GM18498 (cell line): ENCODE measurements around the gene AKNA.

Experiments used
- ATAC-seq: cut with Tn5 transposase; IDR thresholded peaks from one replicate; pipeline ENCODE4 v1.9.1; 2021; ENCODE audit warnings: mild to moderate bottlenecking, moderate library complexity; ENCODE audit not compliant: unreplicated experiment

AKNA gene

DNA sequence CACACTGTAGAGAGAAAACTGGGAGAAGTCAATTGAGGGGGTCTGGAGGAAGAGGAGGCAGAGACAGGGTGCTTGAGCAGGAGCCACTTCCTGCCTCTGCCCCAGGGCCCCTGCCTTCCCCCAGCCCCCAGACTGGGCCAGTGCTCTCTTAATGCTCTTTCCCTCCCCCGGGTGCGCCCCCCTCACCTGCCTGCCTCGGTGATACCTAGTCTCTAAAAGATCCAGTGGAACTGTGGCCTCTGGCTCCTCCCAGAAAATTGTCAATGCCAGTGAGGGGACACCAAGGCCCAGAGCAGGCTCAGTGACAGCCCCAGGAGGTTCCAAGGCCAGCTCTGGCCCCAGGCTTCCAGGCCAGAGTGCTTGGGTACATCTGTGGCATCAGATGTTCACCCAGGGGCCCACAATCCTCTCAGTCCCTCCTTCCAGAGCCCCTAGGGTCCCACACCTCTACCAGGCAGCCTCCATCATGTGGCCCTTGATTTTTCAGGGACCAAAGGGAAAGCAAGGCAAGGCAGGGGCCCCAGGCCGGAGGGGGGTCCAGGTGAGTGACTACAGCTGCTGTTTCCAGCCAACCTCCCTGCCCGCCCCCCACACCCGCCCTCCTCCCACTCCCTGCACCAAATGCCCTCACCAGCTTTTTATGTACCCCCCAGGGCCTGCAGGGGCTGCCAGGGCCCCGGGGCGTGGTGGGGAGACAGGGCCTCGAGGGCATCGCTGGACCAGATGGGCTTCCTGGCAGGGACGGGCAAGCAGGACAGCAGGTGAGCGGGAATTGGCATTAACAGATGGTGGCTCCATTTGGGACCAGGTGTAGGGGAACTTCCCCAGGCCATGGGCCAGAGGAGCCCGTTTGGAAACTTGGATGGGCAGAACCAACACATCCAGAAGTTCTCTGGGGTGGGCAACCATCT lies 98.0 kb downstream of the AKNA start:
- no peak for ATAC-seq

DNA sequence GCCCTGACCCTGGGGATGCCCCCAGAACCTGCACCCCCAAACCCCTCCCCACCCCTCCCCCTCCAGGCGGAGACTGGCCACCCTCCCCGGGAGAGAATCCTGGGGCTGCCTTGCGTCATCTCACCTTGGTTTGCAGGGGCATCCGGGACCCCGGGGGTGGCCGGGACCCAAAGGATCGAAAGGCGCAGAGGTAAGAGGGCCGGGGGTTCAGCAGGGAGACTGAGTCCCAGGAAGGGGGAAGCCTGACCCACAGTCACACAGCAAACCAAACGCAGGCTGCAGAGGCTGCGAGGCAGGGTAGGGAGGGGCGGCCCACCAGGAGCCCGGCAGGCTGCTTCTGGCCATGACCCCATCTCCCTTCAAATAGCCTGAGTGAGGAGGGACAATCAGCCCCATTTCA lies 98.7 kb downstream of the AKNA start:
- no peak for ATAC-seq

GRCh38 chr9:114288193-114289091 lies 99.3 kb downstream of the AKNA start:
- ATAC-seq, result no peak

DNA sequence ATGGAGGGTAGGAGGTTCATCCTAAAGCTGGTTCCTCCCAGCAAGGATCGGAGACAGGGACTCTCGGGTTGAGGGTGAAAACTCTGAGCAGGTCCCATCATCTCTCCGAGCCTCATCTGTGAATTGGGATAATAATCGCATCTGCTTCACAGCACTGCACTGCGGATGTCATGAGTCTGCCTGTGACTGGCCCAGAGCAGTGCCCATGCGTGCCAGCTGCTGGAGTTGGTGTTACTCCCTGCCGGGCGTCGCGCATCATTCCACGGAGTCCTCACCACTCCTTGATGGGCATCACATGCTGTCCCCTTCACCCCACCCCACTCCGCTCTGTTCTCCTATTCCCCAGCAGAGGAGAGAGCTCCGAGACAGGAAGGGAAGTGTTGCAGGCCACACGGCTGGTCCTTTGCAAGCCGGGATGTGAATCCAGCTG lies 100.0 kb downstream of the AKNA start:
- ATAC-seq, result no peak

DNA sequence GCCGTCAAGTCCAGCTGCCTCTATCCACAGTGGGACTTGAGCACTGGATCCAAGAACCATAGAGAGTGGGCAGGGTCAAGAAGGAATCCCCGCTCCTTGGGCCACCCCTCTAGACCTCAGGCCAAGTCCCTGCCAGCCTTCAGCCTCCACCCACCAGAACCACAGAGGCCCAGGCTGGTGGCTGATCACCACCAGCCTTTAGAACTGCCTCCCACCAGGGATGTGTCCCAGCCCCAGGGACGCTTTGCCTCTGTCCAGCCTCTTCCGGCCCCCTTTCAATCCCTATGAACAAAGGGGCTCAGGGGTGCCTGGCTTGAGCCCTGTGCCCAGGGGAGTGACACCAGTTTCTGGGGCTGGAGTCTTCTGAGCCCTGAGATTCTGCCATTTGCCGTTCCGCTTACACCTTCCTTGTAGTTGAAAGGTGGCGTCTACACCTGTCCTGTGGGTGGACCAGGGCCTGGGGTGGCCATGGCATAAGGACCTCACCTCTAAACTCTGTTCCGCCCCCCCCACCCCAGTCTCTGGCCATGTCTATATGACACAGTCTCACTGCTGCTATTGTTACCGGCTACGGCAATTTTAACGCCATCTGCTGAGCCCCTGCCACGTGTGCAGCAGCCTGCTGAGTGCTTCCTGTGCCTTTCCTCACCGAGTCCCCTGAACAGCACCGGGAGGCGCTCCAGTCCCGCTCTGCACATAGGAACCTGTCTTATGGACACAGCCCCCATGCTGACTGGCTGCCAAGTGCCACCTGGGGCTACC lies 100.6 kb downstream of the AKNA start:
- no peak for ATAC-seq

GRCh38 chr9:114286146-114286679 lies 101.6 kb downstream of the AKNA start:
- ATAC-seq, result no peak

- no peak for ATAC-seq
Measured at GRCh38 chr9:114285166-114285867, 102.5 kb downstream of the AKNA start.

GRCh38 chr9:114284316-114285060 lies 103.3 kb downstream of the AKNA start:
- no peak for ATAC-seq
